ENCODE measurements around the gene MKKS.

Gene MKKS

DNA sequence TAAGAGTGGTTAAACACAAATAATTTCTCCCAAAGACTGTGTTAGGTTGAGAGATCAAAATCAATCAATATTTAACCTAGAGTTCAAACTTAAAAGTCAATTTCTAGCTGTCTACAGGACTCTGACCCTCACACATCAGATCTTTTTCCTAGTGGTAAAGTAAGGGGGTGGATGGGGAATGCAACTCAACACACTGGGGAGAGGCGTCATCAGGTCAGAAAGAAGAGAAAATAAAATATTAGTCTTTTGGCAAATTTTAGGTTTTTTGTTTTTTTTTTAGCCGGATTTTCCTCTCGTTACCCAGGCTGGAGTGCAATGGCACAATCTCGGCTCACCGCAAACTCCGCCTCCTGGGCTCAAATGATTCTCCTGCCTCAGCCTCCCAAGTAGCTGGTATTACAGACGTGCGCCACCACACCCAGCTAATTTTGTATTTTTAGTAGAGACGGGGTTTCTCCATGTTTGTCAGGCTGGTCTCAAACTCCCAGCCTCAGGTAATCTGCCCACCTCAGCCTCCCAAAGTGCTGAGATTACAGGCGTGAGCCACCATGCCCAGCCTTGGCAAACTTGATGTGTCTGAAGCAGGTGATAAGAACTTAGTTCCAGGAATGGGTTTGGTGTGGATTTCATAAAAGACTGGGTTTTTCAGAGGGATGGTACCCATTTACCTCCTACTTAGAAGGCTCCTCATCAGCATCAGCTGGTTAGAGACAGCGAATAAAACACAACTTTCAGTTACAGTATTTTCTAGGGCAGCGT, 65.9 kb downstream of the MKKS start:
- H3K79me2 ChIP-seq (ENCODE audit: insufficient read depth, low read length): no peaks in the 10 kb centered on the region
- H3K27me3 ChIP-seq (ENCODE audit: insufficient read depth, low read length, poor library complexity): peaks cover 7% of the 10 kb centered on the region
- no peaks in the 10 kb centered on the region for H3K36me3 ChIP-seq (ENCODE audit: insufficient read depth, low read length)
- no peak overlapping the region for H3K4me3 ChIP-seq (ENCODE audit: low read depth in 1 of 2, low read length in 2 of 2)
- TF ChIP-seq CTCF (IDR thresholded peaks at IDR 0.05; ENCODE audit: borderline replicate concordance, extremely low read depth, low read length, poor library complexity, severe bottlenecking) (no peak), EZH2 (IDR thresholded peaks at IDR 0.05; ENCODE audit: borderline replicate concordance, low read depth, low read length, severe bottlenecking) (no peak)
- ATAC-seq (ENCODE audit: insufficient read depth, low read depth): no peak
- no peak overlapping the region for H3K4me2 ChIP-seq (ENCODE audit: insufficient read depth, low read length)
- no peaks in the 10 kb centered on the region for H4K20me1 ChIP-seq (ENCODE audit: insufficient read depth, low read length)
- H3K27ac ChIP-seq (ENCODE audit: low read length): no peak overlapping the region
- no peak overlapping the region for H3K9ac ChIP-seq (ENCODE audit: low read depth, low read length)
- no peak overlapping the region for H2AFZ ChIP-seq (ENCODE audit: low read depth, low read length)
- H3K9me3 ChIP-seq (ENCODE audit: insufficient read depth, low read length, severe bottlenecking): no peaks in the 10 kb centered on the region
- no peak for DNase-seq
- H3K4me1 ChIP-seq (ENCODE audit: insufficient read depth, low read length): no peaks in the 10 kb centered on the region

- no peaks in the 10 kb centered on the region for H3K4me1 ChIP-seq (ENCODE audit: insufficient read depth, low read length)
- no peaks in the 10 kb centered on the region for H4K20me1 ChIP-seq (ENCODE audit: insufficient read depth, low read length)
- ATAC-seq (ENCODE audit: insufficient read depth, low read depth) (no peak), DNase-seq (no peak)
- no peak overlapping the region for H3K9ac ChIP-seq (ENCODE audit: low read depth, low read length)
- no peak for TF ChIP-seq CTCF (IDR thresholded peaks at IDR 0.05; ENCODE audit: borderline replicate concordance, extremely low read depth, low read length, poor library complexity, severe bottlenecking)
- no peak for TF ChIP-seq EZH2 (IDR thresholded peaks at IDR 0.05; ENCODE audit: borderline replicate concordance, low read depth, low read length, severe bottlenecking)
- no peak overlapping the region for H3K4me3 ChIP-seq (ENCODE audit: low read depth in 1 of 2, low read length in 2 of 2)
- no peaks in the 10 kb centered on the region for H3K36me3 ChIP-seq (ENCODE audit: insufficient read depth, low read length)
- no peak overlapping the region for H3K4me2 ChIP-seq (ENCODE audit: insufficient read depth, low read length)
- H3K27ac ChIP-seq (ENCODE audit: low read length): no peak overlapping the region
- no peaks in the 10 kb centered on the region for H3K9me3 ChIP-seq (ENCODE audit: insufficient read depth, low read length, severe bottlenecking)
- H3K79me2 ChIP-seq (ENCODE audit: insufficient read depth, low read length): no peaks in the 10 kb centered on the region
- no peak overlapping the region for H2AFZ ChIP-seq (ENCODE audit: low read depth, low read length)
- peaks cover 7% of the 10 kb centered on the region for H3K27me3 ChIP-seq (ENCODE audit: insufficient read depth, low read length, poor library complexity)
Measured at GRCh38 chr20:10367693-10367942, 66.4 kb downstream of the MKKS start.

- TF ChIP-seq EZH2 (IDR thresholded peaks at IDR 0.05; ENCODE audit: borderline replicate concordance, low read depth, low read length, severe bottlenecking) (no peak), CTCF (IDR thresholded peaks at IDR 0.05; ENCODE audit: borderline replicate concordance, extremely low read depth, low read length, poor library complexity, severe bottlenecking) (no peak)
- H3K4me2 ChIP-seq (ENCODE audit: insufficient read depth, low read length): no peak overlapping the region
- ATAC-seq (ENCODE audit: insufficient read depth, low read depth) (no peak), DNase-seq (no peak)
- H3K4me1 ChIP-seq (ENCODE audit: insufficient read depth, low read length): no peaks in the 10 kb centered on the region
- no peaks in the 10 kb centered on the region for H4K20me1 ChIP-seq (ENCODE audit: insufficient read depth, low read length)
- no peaks in the 10 kb centered on the region for H3K79me2 ChIP-seq (ENCODE audit: insufficient read depth, low read length)
- H2AFZ ChIP-seq (ENCODE audit: low read depth, low read length): no peak overlapping the region
- H3K27ac ChIP-seq (ENCODE audit: low read length): no peak overlapping the region
- H3K4me3 ChIP-seq (ENCODE audit: low read depth in 1 of 2, low read length in 2 of 2): no peak overlapping the region
- H3K27me3 ChIP-seq (ENCODE audit: insufficient read depth, low read length, poor library complexity): peaks cover 7% of the 10 kb centered on the region
- no peak overlapping the region for H3K9ac ChIP-seq (ENCODE audit: low read depth, low read length)
- H3K9me3 ChIP-seq (ENCODE audit: insufficient read depth, low read length, severe bottlenecking): no peaks in the 10 kb centered on the region
- no peaks in the 10 kb centered on the region for H3K36me3 ChIP-seq (ENCODE audit: insufficient read depth, low read length)
Measured at GRCh38 chr20:10366898-10367692, 66.9 kb downstream of the MKKS start.
